Cardiac fibroblast (primary cell): Measurements from ENCODE around the gene KMT2C.
A peak's percentile ranks its signal among the peaks of the same experiment; 100 is the strongest.
"Not testable (repeated sequence)": the region's sequence is repeated elsewhere in the genome, so short reads cannot be mapped to it uniquely, and the experiment has no call there.

Experiments used
- DNase-seq, 2 donors: peaks; one replicate each; pipeline versions ENCODE4 v3.0.0 to v3.0.0-alpha.2; 2010; ENCODE audit warnings: low read depth in 2 of 2
- H3K4me3 ChIP-seq, 2 donors: replicated peaks in 1 of 2; 1 replicate in 1 of 2; 2 replicates in 1 of 2; pipeline ENCODE4 v1.5.1; 2011; ENCODE audit warnings: low read depth in 2 of 2, low read length in 2 of 2, mild to moderate bottlenecking in 2 of 2, moderate library complexity in 1 of 2
- CTCF ChIP-seq: IDR thresholded peaks from one replicate; pipeline ENCODE4 v1.5.1; 2011; ENCODE audit warnings: low read depth, mild to moderate bottlenecking, low read length, inconsistent platforms

KMT2C gene

GRCh38 chr7:152411389-152411788 lies 24.4 kb downstream of the KMT2C start:
- H3K4me3 ChIP-seq, result no peak overlapping the region
- TF ChIP-seq CTCF, result no peak
- no peak for DNase-seq

- TF ChIP-seq CTCF, result no peak
- DNase-seq, result no peak
- H3K4me3 ChIP-seq, result no peak overlapping the region
These were observed 29.3 kb downstream of the KMT2C start for GRCh38 chr7:152406491-152406890.

GRCh38 chr7:152406030-152406429 lies 29.8 kb downstream of the KMT2C start:
- H3K4me3 ChIP-seq, DNase-seq: not testable (repeated sequence)

- no peak for DNase-seq
- no peak for TF ChIP-seq CTCF
These were observed 32.1 kb downstream of the KMT2C start for GRCh38 chr7:152403726-152404125.

GRCh38 chr7:152402384-152403250 lies 33.2 kb downstream of the KMT2C start:
- DNase-seq, result peak; percentile 28 to 59
- TF ChIP-seq CTCF, result no peak
- H3K4me3 ChIP-seq, result no peak overlapping the region

More at GRCh38 chr7:152403726-152404125, 32.1 kb downstream of the KMT2C start:
- H3K4me3 ChIP-seq, result no peak overlapping the region

- TF ChIP-seq CTCF, result no peak
- DNase-seq, result no peak
- H3K4me3 ChIP-seq, result no peak overlapping the region
These were observed 36.5 kb downstream of the KMT2C start for GRCh38 chr7:152399344-152399743.

- no peak overlapping the region for H3K4me3 ChIP-seq
- DNase-seq, result peak; percentile 24 to 84
- TF ChIP-seq CTCF, result no peak
These were observed 40.7 kb downstream of the KMT2C start for GRCh38 chr7:152395112-152395511.
